GM12873 (cell line): ENCODE measurements around the gene ANXA2.

Experiments
- CTCF ChIP-seq: IDR thresholded peaks from 2 replicates; pipeline ENCODE4 v1.5.1; 2012; ENCODE audit warnings: low read depth, mild to moderate bottlenecking, moderate library complexity, low read length, control low read depth; ENCODE audit not compliant: insufficient read depth; ENCODE audit errors: missing control alignments

The ANXA2 gene

GRCh38 chr15:60396560-60396957 lies 1.2 kb downstream of the ANXA2 start:
- TF ChIP-seq CTCF: no peak

- no peak for TF ChIP-seq CTCF
Measured at GRCh38 chr15:60396100-60396499, 1.7 kb downstream of the ANXA2 start.

GRCh38 chr15:60395276-60396011 lies 2.3 kb downstream of the ANXA2 start:
- TF ChIP-seq CTCF: no peak

GRCh38 chr15:60394689-60395097 lies 3.1 kb downstream of the ANXA2 start:
- no peak for TF ChIP-seq CTCF

GRCh38 chr15:60392986-60393790 lies 4.6 kb downstream of the ANXA2 start:
- TF ChIP-seq CTCF: no peak

- TF ChIP-seq CTCF: no peak
Measured at GRCh38 chr15:60392601-60392985, 5.2 kb downstream of the ANXA2 start.

GRCh38 chr15:60391722-60392315 lies 6.0 kb downstream of the ANXA2 start:
- TF ChIP-seq CTCF: no peak
